Muscle layer of colon (tissue), 2 donors: ENCODE results near the gene PADI3.

Source experiments
- H3K27ac ChIP-seq: one replicate; pipeline ENCODE4 v1.7.0; 2013; ENCODE audit warnings: low read depth, mild to moderate bottlenecking, low read length, moderate library complexity
- H3K27me3 ChIP-seq, 2 donors: one replicate each; pipeline ENCODE4 v1.7.0; 2013; ENCODE audit warnings: low read length in 2 of 2, mild to moderate bottlenecking in 2 of 2; ENCODE audit not compliant: insufficient read depth in 2 of 2, control insufficient read depth in 1 of 2
- H3K36me3 ChIP-seq: one replicate; pipeline ENCODE4 v1.7.0; 2013; ENCODE audit warnings: mild to moderate bottlenecking, low read length; ENCODE audit not compliant: insufficient read depth
- H3K4me1 ChIP-seq: one replicate; pipeline ENCODE4 v1.7.0; 2013; ENCODE audit warnings: mild to moderate bottlenecking, low read length; ENCODE audit not compliant: insufficient read depth
- H3K4me3 ChIP-seq, 2 donors: one replicate each; pipeline ENCODE4 v1.7.0; 2013; ENCODE audit warnings: low read length in 2 of 2, low read depth in 1 of 2, mild to moderate bottlenecking in 1 of 2, moderate library complexity in 1 of 2
- H3K9ac ChIP-seq: one replicate; pipeline ENCODE4 v1.7.0; 2013; ENCODE audit warnings: low read length
- H3K9me3 ChIP-seq: one replicate; pipeline ENCODE4 v1.7.0; 2013; ENCODE audit warnings: mild to moderate bottlenecking, low read length
- donor health status: abdominal sarcoma.
- donor health status: Adenocarcinoma of cecum.

Gene PADI3

GRCh38 chr1:17277511-17278159, 28.7 kb downstream of the PADI3 start:
- H3K4me3 ChIP-seq = no peak overlapping the region
- H3K4me1 ChIP-seq = no peaks in the 10 kb centered on the region
- no peak overlapping the region for H3K9ac ChIP-seq
- H3K9me3 ChIP-seq = no peaks in the 10 kb centered on the region
- no peaks in the 10 kb centered on the region for H3K36me3 ChIP-seq
- H3K27ac ChIP-seq = no peak overlapping the region
- H3K27me3 ChIP-seq = peaks cover 0 to 6% of the 10 kb centered on the region in 2 donors

DNA sequence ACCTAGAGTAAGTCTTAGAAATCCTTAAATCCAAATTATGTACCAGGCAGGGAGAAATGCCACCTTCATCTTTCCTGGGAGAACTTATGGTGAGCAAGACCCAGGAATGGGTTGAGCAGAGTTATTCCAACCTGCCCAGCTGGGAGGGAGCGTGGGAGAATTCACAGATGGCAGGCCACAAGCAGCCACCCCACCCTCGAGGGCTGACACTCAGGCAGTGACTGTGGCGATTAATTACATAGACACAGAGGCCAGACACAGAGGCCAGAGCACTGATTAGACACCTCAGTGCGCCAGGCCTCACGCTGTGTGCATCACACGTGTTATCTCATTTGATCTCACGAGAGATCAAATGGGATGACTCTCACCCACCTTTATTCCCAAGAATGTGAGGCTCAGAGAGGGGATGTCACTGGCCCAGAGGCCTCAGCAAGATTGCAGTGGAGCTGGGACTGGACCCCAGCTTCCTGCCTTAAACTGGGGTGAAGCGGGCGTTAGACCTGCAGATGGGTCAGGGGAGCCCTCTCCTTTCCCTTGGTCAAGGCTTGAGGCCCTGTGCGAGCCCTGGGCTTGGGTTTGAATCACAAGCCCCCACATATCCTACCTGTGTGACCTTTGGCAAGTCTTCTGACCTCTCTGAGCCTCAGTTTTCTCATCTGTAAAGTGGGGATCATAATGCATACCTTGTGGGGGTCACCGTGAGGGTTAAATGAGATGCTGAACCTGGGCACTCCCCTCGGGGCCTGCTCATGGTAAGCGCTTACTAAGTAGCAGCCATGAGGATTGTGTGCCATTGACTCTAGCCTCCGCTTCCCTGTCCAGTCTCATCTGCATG, 30.3 kb downstream of the PADI3 start:
- H3K4me3 ChIP-seq = no peak overlapping the region
- H3K36me3 ChIP-seq = no peaks in the 10 kb centered on the region
- peaks cover 0 to 4% of the 10 kb centered on the region in 2 donors for H3K27me3 ChIP-seq
- no peak overlapping the region for H3K27ac ChIP-seq
- H3K4me1 ChIP-seq = no peaks in the 10 kb centered on the region
- H3K9ac ChIP-seq = no peak overlapping the region
- no peaks in the 10 kb centered on the region for H3K9me3 ChIP-seq

DNA sequence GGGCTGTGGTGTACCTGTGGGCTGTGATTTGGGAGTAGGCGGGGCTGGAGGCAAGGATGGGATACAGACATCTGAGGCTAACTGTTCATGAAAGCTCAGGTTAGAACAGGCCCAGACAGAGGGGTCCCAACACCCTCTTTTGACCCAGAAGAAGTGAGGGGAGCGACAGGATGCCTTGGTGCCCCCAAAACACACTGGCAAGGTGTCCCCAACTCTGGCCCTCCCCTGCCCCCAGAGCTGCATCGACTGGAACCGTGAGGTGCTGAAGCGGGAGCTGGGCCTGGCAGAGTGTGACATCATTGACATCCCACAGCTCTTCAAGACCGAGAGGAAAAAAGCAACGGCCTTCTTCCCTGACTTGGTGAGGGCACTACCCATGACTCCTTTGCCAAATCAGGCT, 31.5 kb downstream of the PADI3 start:
- Histone ChIP-seq H3K27ac (no peak overlapping the region), H3K4me3 (no peak overlapping the region), H3K36me3 (no peaks in the 10 kb centered on the region), H3K9me3 (no peaks in the 10 kb centered on the region), H3K27me3 (no peaks in the 10 kb centered on the region), H3K4me1 (no peaks in the 10 kb centered on the region), H3K9ac (no peak overlapping the region)

- no peaks in the 10 kb centered on the region for H3K4me1 ChIP-seq
- no peak overlapping the region for H3K4me3 ChIP-seq
- H3K9me3 ChIP-seq = no peaks in the 10 kb centered on the region
- H3K27ac ChIP-seq = no peak overlapping the region
- H3K36me3 ChIP-seq = no peaks in the 10 kb centered on the region
- no peak overlapping the region for H3K9ac ChIP-seq
- H3K27me3 ChIP-seq = no peaks in the 10 kb centered on the region
Measured at GRCh38 chr1:17280894-17281293, 32.0 kb downstream of the PADI3 start.

GRCh38 chr1:17281775-17282181, 32.9 kb downstream of the PADI3 start:
- no peak overlapping the region for H3K27ac ChIP-seq
- no peak overlapping the region for H3K9ac ChIP-seq
- no peaks in the 10 kb centered on the region for H3K9me3 ChIP-seq
- no peaks in the 10 kb centered on the region for H3K27me3 ChIP-seq
- no peak overlapping the region for H3K4me3 ChIP-seq
- H3K36me3 ChIP-seq = no peaks in the 10 kb centered on the region
- no peaks in the 10 kb centered on the region for H3K4me1 ChIP-seq

GRCh38 chr1:17282836-17283235, 33.9 kb downstream of the PADI3 start:
- Histone ChIP-seq H3K4me3 (no peak overlapping the region), H3K9ac (no peak overlapping the region), H3K27ac (no peak overlapping the region), H3K36me3 (no peaks in the 10 kb centered on the region), H3K9me3 (no peaks in the 10 kb centered on the region), H3K4me1 (no peaks in the 10 kb centered on the region), H3K27me3 (no peaks in the 10 kb centered on the region)

DNA sequence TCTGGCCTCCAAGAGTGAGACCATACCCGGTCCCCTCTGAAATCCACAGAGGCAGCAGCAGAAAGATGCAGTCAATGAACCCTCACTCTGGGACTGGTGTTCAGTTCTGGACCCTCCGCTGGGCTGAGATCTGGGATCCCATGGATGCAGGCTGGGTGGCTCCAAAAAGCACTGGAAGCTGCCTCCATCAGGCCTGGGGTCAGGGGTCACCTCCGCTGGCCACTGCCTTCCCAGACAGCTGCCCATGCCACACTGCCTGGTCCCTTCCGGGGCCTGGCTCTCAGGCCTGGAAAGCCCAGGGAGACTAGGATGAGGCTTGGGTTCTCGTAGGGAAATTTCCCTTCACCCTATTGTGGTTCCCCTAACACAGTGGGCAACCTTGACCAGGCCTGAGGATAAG, 37.7 kb downstream of the PADI3 start:
- Histone ChIP-seq H3K9me3 (no peaks in the 10 kb centered on the region), H3K27ac (no peak overlapping the region), H3K4me3 (no peak overlapping the region), H3K27me3 (no peaks in the 10 kb centered on the region), H3K4me1 (no peaks in the 10 kb centered on the region), H3K36me3 (no peaks in the 10 kb centered on the region), H3K9ac (no peak overlapping the region)

DNA sequence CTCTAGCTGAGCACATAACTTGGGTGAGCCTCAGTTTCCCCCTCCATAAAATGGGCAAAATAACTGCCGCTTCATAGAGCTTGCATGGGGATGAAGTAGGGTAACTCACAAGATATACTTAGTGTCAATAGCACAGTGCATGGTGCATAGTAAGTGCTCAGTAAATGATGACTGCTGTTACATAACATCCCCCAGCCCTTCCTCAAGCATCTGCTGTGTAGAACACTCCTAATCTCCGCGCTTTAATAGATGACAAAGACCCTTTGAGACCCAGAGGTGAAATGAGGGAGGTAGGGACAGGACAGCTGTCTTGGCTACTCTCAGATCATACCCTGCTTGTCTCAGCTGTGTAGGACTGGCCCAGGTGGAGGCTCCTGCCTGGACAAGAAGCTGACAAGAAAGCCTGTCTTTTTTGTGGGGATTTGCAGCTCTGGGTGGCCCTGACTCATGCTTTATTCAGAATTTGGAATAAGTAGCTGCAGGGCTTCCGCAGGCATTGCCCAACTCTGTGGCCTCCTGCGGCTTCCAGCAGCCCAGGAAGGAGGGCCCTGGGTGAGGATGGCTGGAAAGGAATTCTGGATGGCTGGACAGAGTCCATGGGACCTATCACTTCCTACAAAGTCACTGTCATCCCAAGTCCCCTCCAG, 38.4 kb downstream of the PADI3 start:
- no peaks in the 10 kb centered on the region for H3K36me3 ChIP-seq
- H3K9me3 ChIP-seq = no peaks in the 10 kb centered on the region
- H3K4me1 ChIP-seq = no peaks in the 10 kb centered on the region
- no peak overlapping the region for H3K9ac ChIP-seq
- no peak overlapping the region for H3K4me3 ChIP-seq
- H3K27ac ChIP-seq = no peak overlapping the region
- no peaks in the 10 kb centered on the region for H3K27me3 ChIP-seq

DNA sequence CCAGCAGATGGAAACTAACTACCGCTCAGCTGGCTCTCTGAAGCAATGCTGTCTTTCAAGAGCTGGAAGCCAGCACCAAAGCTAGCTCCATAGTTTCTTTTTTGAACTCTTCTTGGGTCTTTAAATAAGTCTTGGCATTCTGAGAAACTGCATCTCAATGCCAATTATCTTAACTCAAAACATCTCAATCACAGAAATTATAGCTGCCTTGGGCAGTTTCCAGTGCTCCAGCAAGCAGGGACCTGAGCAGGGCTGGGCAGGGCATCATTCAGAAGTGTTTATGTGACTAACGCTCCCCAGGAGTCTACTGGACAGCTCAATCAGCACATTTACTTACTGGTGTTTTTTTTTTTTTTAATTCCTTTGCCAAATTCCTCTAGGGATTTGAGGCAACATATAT, 40.8 kb downstream of the PADI3 start:
- no peaks in the 10 kb centered on the region for H3K9me3 ChIP-seq
- no peak overlapping the region for H3K4me3 ChIP-seq
- no peaks in the 10 kb centered on the region for H3K4me1 ChIP-seq
- no peak overlapping the region for H3K27ac ChIP-seq
- H3K36me3 ChIP-seq = no peaks in the 10 kb centered on the region
- no peaks in the 10 kb centered on the region for H3K27me3 ChIP-seq
- H3K9ac ChIP-seq = no peak overlapping the region

GRCh38 chr1:17290553-17290952, 41.7 kb downstream of the PADI3 start:
- Histone ChIP-seq H3K27ac (no peak overlapping the region), H3K4me1 (no peaks in the 10 kb centered on the region), H3K9ac (no peak overlapping the region), H3K36me3 (no peaks in the 10 kb centered on the region), H3K27me3 (no peaks in the 10 kb centered on the region), H3K4me3 (no peak overlapping the region), H3K9me3 (no peaks in the 10 kb centered on the region)

DNA sequence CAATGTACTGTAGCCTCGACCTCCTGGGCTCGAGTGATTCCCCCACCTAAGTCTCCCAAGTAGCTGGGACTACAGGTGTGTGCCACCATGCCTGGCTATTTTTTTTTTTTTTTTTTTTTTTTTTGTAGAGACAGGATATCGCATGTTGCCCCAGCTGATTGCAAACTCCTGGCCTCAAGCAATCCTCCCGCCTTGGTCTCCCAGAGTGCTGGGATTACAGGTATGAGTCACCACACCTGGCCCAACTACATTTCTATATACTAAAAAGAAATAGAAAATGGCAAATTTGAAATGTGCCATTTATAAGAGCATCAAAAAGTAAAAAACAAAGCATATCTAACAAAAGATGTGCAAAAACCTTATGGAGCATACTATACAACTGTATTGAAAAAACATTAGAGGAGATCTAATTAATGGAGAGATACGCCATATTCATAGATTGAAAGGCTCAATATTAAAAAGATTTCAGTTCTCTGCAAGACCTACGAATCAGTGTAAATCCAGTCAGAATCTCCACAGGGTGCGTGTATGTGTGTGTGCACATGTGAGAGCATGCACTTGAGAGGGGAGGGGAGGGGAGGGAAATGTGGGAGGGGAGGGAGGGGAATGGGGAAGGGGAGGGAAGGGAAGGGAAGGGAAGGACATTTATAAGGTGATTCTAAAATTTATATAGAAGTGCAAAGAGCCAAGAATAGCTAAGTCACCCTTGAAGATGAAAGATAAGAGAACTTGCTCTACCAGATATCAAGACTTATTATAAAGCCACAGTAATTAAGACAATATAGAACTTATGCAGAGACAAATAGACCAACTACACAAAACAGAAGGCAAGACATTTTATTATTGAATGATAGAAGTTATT, 43.6 kb downstream of the PADI3 start:
- no peaks in the 10 kb centered on the region for H3K4me1 ChIP-seq
- H3K4me3 ChIP-seq = no peak overlapping the region
- no peaks in the 10 kb centered on the region for H3K36me3 ChIP-seq
- H3K27ac ChIP-seq = no peak overlapping the region
- no peak overlapping the region for H3K9ac ChIP-seq
- H3K9me3 ChIP-seq = no peaks in the 10 kb centered on the region
- H3K27me3 ChIP-seq = no peaks in the 10 kb centered on the region
